ENCODE data around the gene GABBR2.

DNA sequence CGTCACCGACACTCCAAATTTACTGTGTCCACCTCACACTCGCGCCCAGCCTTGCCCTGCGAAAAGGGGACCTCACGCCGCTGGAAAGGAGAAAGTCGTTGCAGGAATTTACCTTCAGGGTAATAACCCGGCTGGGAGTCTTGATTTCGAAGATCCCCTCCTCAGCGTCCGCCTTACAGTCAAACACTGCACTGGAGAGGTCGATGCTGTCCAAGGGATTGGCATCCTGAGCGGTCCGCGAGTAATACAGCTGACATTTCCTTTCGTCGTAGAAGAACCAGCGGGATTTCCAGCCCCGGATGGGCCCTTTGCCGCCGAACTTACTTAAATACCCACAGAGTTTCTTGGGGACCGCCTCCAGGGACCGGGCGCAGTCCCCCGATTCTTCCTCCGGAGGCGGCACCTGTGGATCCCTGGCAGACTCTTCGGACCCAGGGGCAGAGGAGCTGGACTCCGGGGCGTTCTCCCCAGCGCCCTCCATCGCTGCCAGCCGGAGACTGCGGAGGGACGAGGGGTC lies 453.6 kb downstream of the GABBR2 start:
- TF ChIP-seq, protein P1, sequence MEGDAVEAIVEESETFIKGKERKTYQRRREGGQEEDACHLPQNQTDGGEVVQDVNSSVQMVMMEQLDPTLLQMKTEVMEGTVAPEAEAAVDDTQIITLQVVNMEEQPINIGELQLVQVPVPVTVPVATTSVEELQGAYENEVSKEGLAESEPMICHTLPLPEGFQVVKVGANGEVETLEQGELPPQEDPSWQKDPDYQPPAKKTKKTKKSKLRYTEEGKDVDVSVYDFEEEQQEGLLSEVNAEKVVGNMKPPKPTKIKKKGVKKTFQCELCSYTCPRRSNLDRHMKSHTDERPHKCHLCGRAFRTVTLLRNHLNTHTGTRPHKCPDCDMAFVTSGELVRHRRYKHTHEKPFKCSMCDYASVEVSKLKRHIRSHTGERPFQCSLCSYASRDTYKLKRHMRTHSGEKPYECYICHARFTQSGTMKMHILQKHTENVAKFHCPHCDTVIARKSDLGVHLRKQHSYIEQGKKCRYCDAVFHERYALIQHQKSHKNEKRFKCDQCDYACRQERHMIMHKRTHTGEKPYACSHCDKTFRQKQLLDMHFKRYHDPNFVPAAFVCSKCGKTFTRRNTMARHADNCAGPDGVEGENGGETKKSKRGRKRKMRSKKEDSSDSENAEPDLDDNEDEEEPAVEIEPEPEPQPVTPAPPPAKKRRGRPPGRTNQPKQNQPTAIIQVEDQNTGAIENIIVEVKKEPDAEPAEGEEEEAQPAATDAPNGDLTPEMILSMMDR (conservative IDR thresholded peaks at IDR 0.05) = no peak
- TF ChIP-seq EZH2 (IDR thresholded peaks at IDR 0.05; ENCODE audit: low read depth) = no peak
